ENCODE data around the gene FHAD1. TPM values are rescaled to one million over a fixed set of nuclear protein-coding genes. Genes with fewer than 3 reads are reported as not detected.

The FHAD1 gene
- total RNA-seq, 2 experiments from 2014 or later, result not detected

- POLR2A ChIA-PET, result no interaction called here
- intact Hi-C loops (cut with DNase I, micrococcal nuclease), result loop anchor here in 1 of 2 experiments (5.0 kb wide), 1 partner anchor 40 kb away; no protein-coding TSS in a partner anchor
Measured at GRCh38 chr1:15326691-15327588, 79.9 kb downstream of the FHAD1 start.

GRCh38 chr1:15328351-15329103 lies 81.5 kb downstream of the FHAD1 start:
- intact Hi-C loops (cut with DNase I, micrococcal nuclease), result loop anchor here in 1 of 2 experiments (5.0 kb wide), 1 partner anchor 39 kb away; no protein-coding TSS in a partner anchor
- POLR2A ChIA-PET, result no interaction called here
- Histone ChIP-seq H3K4me1 (ENCODE audit: insufficient read depth, low read length) (peaks cover 4% of the 10 kb centered on the region), H3K4me3 (ENCODE audit: low read length) (no peak overlapping the region), H3K27me3 (ENCODE audit: control insufficient read depth in 1 of 2, insufficient read depth in 2 of 2, low read length in 2 of 2) (peaks cover 4 to 10% of the 10 kb centered on the region in 2 experiments), H3K27ac (ENCODE audit: low read depth in 1 of 2, low read length in 2 of 2) (no peak overlapping the region), H3K36me3 (ENCODE audit: insufficient read depth, low read length) (no peaks in the 10 kb centered on the region), H3K9me3 (ENCODE audit: control insufficient read depth in 1 of 2, insufficient read depth in 1 of 2, low read length in 2 of 2) (no peaks in the 10 kb centered on the region)
- CTCF ChIA-PET, result no interaction called here
- Mint-ChIP-seq H3K9me3 (no peaks in the 10 kb centered on the region), H3K4me1 (ENCODE audit: low read depth) (no peaks in the 10 kb centered on the region), H3K4me3 (no peak overlapping the region), H3K36me3 (ENCODE audit: low read depth) (no peaks in the 10 kb centered on the region), H3K27ac (no peak overlapping the region), H3K27me3 (peaks cover 20% of the 10 kb centered on the region)
- DNase-seq (no peak), ATAC-seq (ENCODE audit: poor library complexity) (no peak)
- no peak for TF ChIP-seq CTCF (IDR thresholded peaks at IDR 0.05)

More at GRCh38 chr1:15326691-15327588, 79.9 kb downstream of the FHAD1 start:
- no peak for TF ChIP-seq CTCF (IDR thresholded peaks at IDR 0.05)
- DNase-seq (no peak), ATAC-seq (ENCODE audit: poor library complexity) (no peak)
- H3K4me1 Mint-ChIP-seq (ENCODE audit: low read depth), result no peaks in the 10 kb centered on the region
- no peaks in the 10 kb centered on the region for H3K9me3 Mint-ChIP-seq
- H3K27ac ChIP-seq (ENCODE audit: low read depth in 1 of 2, low read length in 2 of 2), result no peak overlapping the region
- peaks cover 20% of the 10 kb centered on the region for H3K27me3 Mint-ChIP-seq
- no peaks in the 10 kb centered on the region for H3K36me3 Mint-ChIP-seq (ENCODE audit: low read depth)
- H3K27me3 ChIP-seq (ENCODE audit: control insufficient read depth in 1 of 2, insufficient read depth in 2 of 2, low read length in 2 of 2), result peaks cover 4 to 10% of the 10 kb centered on the region in 2 experiments
- no peak overlapping the region for H3K4me3 ChIP-seq (ENCODE audit: low read length)
- CTCF ChIA-PET, result no interaction called here
- no peaks in the 10 kb centered on the region for H3K36me3 ChIP-seq (ENCODE audit: insufficient read depth, low read length)
- H3K9me3 ChIP-seq (ENCODE audit: control insufficient read depth in 1 of 2, insufficient read depth in 1 of 2, low read length in 2 of 2), result no peaks in the 10 kb centered on the region
- H3K4me3 Mint-ChIP-seq, result no peak overlapping the region
- no peak overlapping the region for H3K27ac Mint-ChIP-seq
- H3K4me1 ChIP-seq (ENCODE audit: insufficient read depth, low read length), result peaks cover 6% of the 10 kb centered on the region

- intact Hi-C loops (cut with DNase I, micrococcal nuclease), result loop anchor here in 1 of 2 experiments (5.0 kb wide), 1 partner anchor 38 kb away; no protein-coding TSS in a partner anchor
- H3K27ac Mint-ChIP-seq, result no peak overlapping the region
- H3K27me3 Mint-ChIP-seq, result peaks cover 20% of the 10 kb centered on the region
- Histone ChIP-seq H3K4me1 (ENCODE audit: insufficient read depth, low read length) (no peaks in the 10 kb centered on the region), H3K9me3 (ENCODE audit: control insufficient read depth in 1 of 2, insufficient read depth in 1 of 2, low read length in 2 of 2) (no peaks in the 10 kb centered on the region), H3K27me3 (ENCODE audit: control insufficient read depth in 1 of 2, insufficient read depth in 2 of 2, low read length in 2 of 2) (peaks cover 4 to 9% of the 10 kb centered on the region in 2 experiments), H3K36me3 (ENCODE audit: insufficient read depth, low read length) (no peaks in the 10 kb centered on the region), H3K27ac (ENCODE audit: low read depth in 1 of 2, low read length in 2 of 2) (no peak overlapping the region), H3K4me3 (ENCODE audit: low read length) (no peak overlapping the region)
- ATAC-seq (ENCODE audit: poor library complexity) (no peak), DNase-seq (peak in 2 of 14 experiments; percentile 19 to 40)
- H3K9me3 Mint-ChIP-seq, result no peaks in the 10 kb centered on the region
- POLR2A ChIA-PET, result no interaction called here
- H3K4me1 Mint-ChIP-seq (ENCODE audit: low read depth), result no peaks in the 10 kb centered on the region
- H3K4me3 Mint-ChIP-seq, result no peak overlapping the region
- no peak for TF ChIP-seq CTCF (IDR thresholded peaks at IDR 0.05)
- no peaks in the 10 kb centered on the region for H3K36me3 Mint-ChIP-seq (ENCODE audit: low read depth)
- CTCF ChIA-PET, result no interaction called here
Measured at GRCh38 chr1:15329104-15329820, 82.2 kb downstream of the FHAD1 start.

Data from CD4-positive, alpha-beta T cell (primary cell).